Measurements from ENCODE around the gene MDM2. TPM values are rescaled to one million over a fixed set of nuclear protein-coding genes. Genes with fewer than 3 reads are reported as not detected.

Gene MDM2
- total and polyA plus RNA-seq, 3 experiments from 2014 or later, result 25.4 to 246 (median 237) TPM

- Mint-ChIP-seq H3K36me3 (peaks cover 9 to 85% (median 15%) of the 10 kb centered on the region in 3 donors), H3K27me3 (no peaks in the 10 kb centered on the region), H3K4me3 (no peak overlapping the region), H3K9me3 (no peaks in the 10 kb centered on the region), H3K27ac (peak overlapping the region in 3 of 8 donors; percentile 3 to 72 (median 61)), H3K4me1 (peaks cover 8 to 34% (median 33%) of the 10 kb centered on the region in 3 donors)
- Histone ChIP-seq H3K27ac (ENCODE audit: low read depth, low read length) (no peak overlapping the region), H3K27me3 (ENCODE audit: insufficient read depth, low read length, poor library complexity, severe bottlenecking) (no peaks in the 10 kb centered on the region), H3K36me3 (ENCODE audit: insufficient read depth, low read length) (peaks cover 38% of the 10 kb centered on the region), H3K9me3 (ENCODE audit: low read length) (no peaks in the 10 kb centered on the region), H3K4me1 (ENCODE audit: insufficient read depth, low read length) (no peaks in the 10 kb centered on the region), H3K4me3 (ENCODE audit: low read length) (no peak overlapping the region)
- no peak for DNase-seq
- CTCF ChIA-PET, result interaction anchor here (1.0 to 1.8 kb wide), 2 partner anchors 9 to 17 kb away, joined by 4 to 5 read pairs; partner anchors contain the start of gene MDM2
- POLR2A ChIA-PET, result no interaction called here
Observed at GRCh38 chr12:68824597-68825250, 16.7 kb downstream of the MDM2 start.

DNA sequence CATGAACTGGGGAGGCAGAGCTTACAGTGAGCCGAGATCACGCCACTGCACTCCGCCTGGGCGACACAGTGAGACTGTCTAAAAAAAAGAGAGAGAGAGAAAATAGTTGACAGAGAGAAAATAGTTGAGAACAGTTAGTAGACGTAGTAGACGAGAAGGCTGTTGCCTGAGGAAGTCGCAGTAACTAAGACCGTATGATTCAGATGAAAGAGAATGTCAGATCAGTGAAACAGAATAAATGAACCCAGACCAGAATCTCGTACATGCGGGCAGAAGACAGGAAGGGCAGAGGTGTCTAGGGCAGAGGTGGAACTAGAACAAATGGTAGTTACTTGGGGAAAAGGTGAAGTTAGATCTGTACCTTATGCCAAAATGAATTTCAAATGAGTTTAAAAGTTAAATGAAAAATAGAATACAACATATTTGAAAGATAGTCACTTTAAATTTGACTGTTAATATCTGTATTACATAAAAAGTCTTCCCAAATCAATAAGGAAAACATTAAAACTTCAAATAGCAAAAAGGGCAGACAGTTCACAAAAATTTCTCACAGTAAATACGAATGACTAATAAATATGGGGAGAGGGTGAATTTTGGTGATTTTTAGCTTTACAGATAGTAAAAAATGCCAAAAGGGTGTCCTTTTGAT, 17.7 kb downstream of the MDM2 start:
- no peaks in the 10 kb centered on the region for H3K4me1 ChIP-seq (ENCODE audit: insufficient read depth, low read length)
- H3K4me3 Mint-ChIP-seq, result no peak overlapping the region
- peaks cover 38% of the 10 kb centered on the region for H3K36me3 ChIP-seq (ENCODE audit: insufficient read depth, low read length)
- peaks cover 10 to 32% (median 31%) of the 10 kb centered on the region in 3 donors for H3K4me1 Mint-ChIP-seq
- ChIA-PET POLR2A (no interaction called here), CTCF (interaction anchor here (0.7 to 1.8 kb wide), 2 partner anchors 10 to 545 kb away, joined by 3 to 5 read pairs; no protein-coding TSS in a partner anchor)
- H3K36me3 Mint-ChIP-seq, result peaks cover 6 to 81% (median 19%) of the 10 kb centered on the region in 3 donors
- H3K9me3 ChIP-seq (ENCODE audit: low read length), result no peaks in the 10 kb centered on the region
- no peaks in the 10 kb centered on the region for H3K27me3 Mint-ChIP-seq
- no peak for DNase-seq
- no peaks in the 10 kb centered on the region for H3K27me3 ChIP-seq (ENCODE audit: insufficient read depth, low read length, poor library complexity, severe bottlenecking)
- peak overlapping the region in 6 of 8 donors; percentile 2 to 82 (median 38) for H3K27ac Mint-ChIP-seq
- H3K4me3 ChIP-seq (ENCODE audit: low read length), result no peak overlapping the region
- no peak overlapping the region for H3K27ac ChIP-seq (ENCODE audit: low read depth, low read length)
- H3K9me3 Mint-ChIP-seq, result no peaks in the 10 kb centered on the region

GRCh38 chr12:68827895-68828671, 20.1 kb downstream of the MDM2 start:
- Histone ChIP-seq H3K36me3 (ENCODE audit: insufficient read depth, low read length) (peaks cover 43% of the 10 kb centered on the region), H3K4me1 (ENCODE audit: insufficient read depth, low read length) (no peaks in the 10 kb centered on the region), H3K9me3 (ENCODE audit: low read length) (no peaks in the 10 kb centered on the region), H3K27ac (ENCODE audit: low read depth, low read length) (no peak overlapping the region), H3K4me3 (ENCODE audit: low read length) (no peak overlapping the region), H3K27me3 (ENCODE audit: insufficient read depth, low read length, poor library complexity, severe bottlenecking) (no peaks in the 10 kb centered on the region)
- Mint-ChIP-seq H3K4me1 (peaks cover 5 to 21% (median 21%) of the 10 kb centered on the region in 3 donors), H3K4me3 (no peak overlapping the region), H3K9me3 (no peaks in the 10 kb centered on the region), H3K27me3 (no peaks in the 10 kb centered on the region), H3K27ac (peak overlapping the region in 2 of 8 donors; percentile 46 to 61), H3K36me3 (peaks cover 6 to 78% (median 21%) of the 10 kb centered on the region in 3 donors)
- no peak for DNase-seq
- ChIA-PET CTCF (interaction anchor here (1.1 to 1.3 kb wide), 2 partner anchors 12 to 20 kb away, joined by 3 to 6 read pairs; partner anchors contain the start of gene MDM2), POLR2A (no interaction called here)

DNA sequence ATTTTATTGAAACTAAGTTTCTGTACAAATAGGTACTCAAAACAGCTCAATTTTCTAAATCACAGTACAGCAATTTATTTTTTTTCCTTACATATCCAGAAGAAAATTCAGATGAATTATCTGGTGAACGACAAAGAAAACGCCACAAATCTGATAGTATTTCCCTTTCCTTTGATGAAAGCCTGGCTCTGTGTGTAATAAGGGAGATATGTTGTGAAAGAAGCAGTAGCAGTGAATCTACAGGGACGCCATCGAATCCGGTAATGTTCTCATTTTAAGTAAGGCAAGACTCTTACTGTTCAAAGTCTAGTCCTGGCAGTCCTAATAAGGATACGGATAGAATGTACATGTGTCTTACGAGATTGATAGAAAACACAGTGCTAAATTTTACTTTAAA, 20.7 kb downstream of the MDM2 start:
- no peak for DNase-seq
- peaks cover 6 to 74% (median 21%) of the 10 kb centered on the region in 3 donors for H3K36me3 Mint-ChIP-seq

GRCh38 chr12:68831272-68831671, 23.3 kb downstream of the MDM2 start:
- DNase-seq, result no peak
- Histone ChIP-seq H3K27me3 (ENCODE audit: insufficient read depth, low read length, poor library complexity, severe bottlenecking) (no peaks in the 10 kb centered on the region), H3K4me3 (ENCODE audit: low read length) (no peak overlapping the region), H3K27ac (ENCODE audit: low read depth, low read length) (no peak overlapping the region), H3K36me3 (ENCODE audit: insufficient read depth, low read length) (peaks cover 34% of the 10 kb centered on the region), H3K9me3 (ENCODE audit: low read length) (no peaks in the 10 kb centered on the region), H3K4me1 (ENCODE audit: insufficient read depth, low read length) (no peaks in the 10 kb centered on the region)
- Mint-ChIP-seq H3K9me3 (no peaks in the 10 kb centered on the region), H3K4me3 (no peak overlapping the region), H3K27me3 (no peaks in the 10 kb centered on the region), H3K36me3 (peaks cover 0 to 69% (median 19%) of the 10 kb centered on the region in 3 donors), H3K4me1 (peaks cover 10 to 26% (median 22%) of the 10 kb centered on the region in 3 donors), H3K27ac (peak overlapping the region in 1 of 8 donors; percentile 48)
- ChIA-PET POLR2A (interaction anchor here (0.6 kb wide), 1 partner anchor 499 kb away, joined by 3 read pairs; the partner anchor contains the start of gene MDM1), CTCF (interaction anchor here (1.5 to 3.0 kb wide), 5 partner anchors 9 to 239 kb away, joined by 3 to 30 read pairs (median 9); partner anchors contain the start of genes MDM2 and SLC35E3)

More for the DNA sequence above, 20.7 kb downstream of the MDM2 start:
- no peak overlapping the region for H3K4me3 ChIP-seq (ENCODE audit: low read length)
- H3K27me3 ChIP-seq (ENCODE audit: insufficient read depth, low read length, poor library complexity, severe bottlenecking), result no peaks in the 10 kb centered on the region
- H3K9me3 Mint-ChIP-seq, result no peaks in the 10 kb centered on the region
- H3K27ac Mint-ChIP-seq, result peak overlapping the region in 2 of 8 donors; percentile 27 to 52
- peaks cover 5 to 17% (median 16%) of the 10 kb centered on the region in 3 donors for H3K4me1 Mint-ChIP-seq
- H3K9me3 ChIP-seq (ENCODE audit: low read length), result no peaks in the 10 kb centered on the region
- H3K4me3 Mint-ChIP-seq, result no peak overlapping the region
- H3K27me3 Mint-ChIP-seq, result no peaks in the 10 kb centered on the region
- no peaks in the 10 kb centered on the region for H3K4me1 ChIP-seq (ENCODE audit: insufficient read depth, low read length)
- ChIA-PET CTCF (interaction anchor here (1.1 to 1.3 kb wide), 2 partner anchors 13 to 21 kb away, joined by 3 to 6 read pairs; partner anchors contain the start of gene MDM2), POLR2A (no interaction called here)
- H3K27ac ChIP-seq (ENCODE audit: low read depth, low read length), result no peak overlapping the region
- peaks cover 40% of the 10 kb centered on the region for H3K36me3 ChIP-seq (ENCODE audit: insufficient read depth, low read length)

DNA sequence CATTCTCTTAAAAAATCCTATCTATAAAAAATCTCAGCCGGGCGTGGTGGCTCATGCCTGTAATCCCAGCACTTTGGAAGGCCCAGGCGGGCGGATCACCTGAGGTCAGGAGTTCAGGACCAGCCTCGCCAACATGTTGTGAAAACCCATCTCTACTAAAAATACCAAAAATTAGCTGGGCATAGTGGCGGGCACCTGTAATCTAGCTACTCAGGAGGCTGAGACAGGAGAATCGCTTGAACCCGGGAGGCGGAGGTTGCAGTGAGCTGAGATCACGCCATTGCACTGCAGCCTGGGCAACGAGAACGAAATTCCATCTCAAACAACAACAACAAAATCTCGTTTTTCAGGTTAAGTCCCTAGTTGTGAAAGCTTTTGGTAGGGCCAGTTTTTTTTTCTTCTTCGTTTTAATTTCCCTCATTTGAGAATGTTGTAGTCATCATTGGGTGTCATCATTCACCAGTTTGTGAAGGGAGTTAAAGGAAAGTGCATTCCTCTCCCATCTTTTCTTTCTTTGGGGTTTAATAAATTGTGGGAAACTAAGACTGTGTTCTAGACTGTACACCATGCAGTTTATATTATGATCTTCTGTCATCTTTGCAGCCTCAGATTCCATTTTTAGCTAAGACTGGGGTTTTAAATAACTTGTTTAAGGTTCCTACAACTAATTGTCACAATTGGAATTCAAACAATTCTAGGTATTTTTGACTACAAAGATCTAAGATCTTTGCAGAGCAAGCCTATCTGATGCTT, 23.9 kb downstream of the MDM2 start:
- Histone ChIP-seq H3K27ac (ENCODE audit: low read depth, low read length) (no peak overlapping the region), H3K4me3 (ENCODE audit: low read length) (no peak overlapping the region), H3K9me3 (ENCODE audit: low read length) (no peaks in the 10 kb centered on the region), H3K36me3 (ENCODE audit: insufficient read depth, low read length) (peaks cover 37% of the 10 kb centered on the region), H3K27me3 (ENCODE audit: insufficient read depth, low read length, poor library complexity, severe bottlenecking) (no peaks in the 10 kb centered on the region), H3K4me1 (ENCODE audit: insufficient read depth, low read length) (no peaks in the 10 kb centered on the region)
- Mint-ChIP-seq H3K36me3 (peaks cover 0 to 70% (median 22%) of the 10 kb centered on the region in 3 donors), H3K27ac (peak overlapping the region in 2 of 8 donors; percentile 47 to 54), H3K9me3 (no peaks in the 10 kb centered on the region), H3K4me1 (peaks cover 10 to 29% (median 25%) of the 10 kb centered on the region in 3 donors), H3K27me3 (no peaks in the 10 kb centered on the region), H3K4me3 (no peak overlapping the region)
- CTCF ChIA-PET, result interaction anchor here (0.9 to 3.0 kb wide), 3 partner anchors 12 to 90 kb away, joined by 3 to 30 read pairs (median 14); partner anchors contain the start of gene MDM2
- POLR2A ChIA-PET, result no interaction called here
- no peak for DNase-seq

DNA sequence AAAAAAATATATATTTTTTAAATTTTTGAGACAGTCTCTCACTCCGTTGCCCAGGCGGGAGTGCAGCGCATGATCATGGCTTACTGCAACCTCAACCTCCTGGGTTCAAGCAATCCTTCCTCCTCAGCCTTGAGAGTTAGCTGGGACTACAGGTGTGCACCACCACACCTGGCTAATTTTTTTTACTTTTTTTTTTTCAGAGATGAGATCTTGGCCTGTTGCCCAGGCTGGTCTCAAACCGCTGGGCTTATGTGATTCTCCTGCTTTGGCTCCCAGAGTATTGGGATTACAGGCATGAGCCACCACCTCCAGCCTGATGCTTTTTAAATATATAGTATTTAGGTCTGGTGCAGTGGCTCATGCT, 24.5 kb downstream of the MDM2 start:
- peaks cover 10 to 25% (median 20%) of the 10 kb centered on the region in 3 donors for H3K4me1 Mint-ChIP-seq
- no peaks in the 10 kb centered on the region for H3K4me1 ChIP-seq (ENCODE audit: insufficient read depth, low read length)
- H3K36me3 ChIP-seq (ENCODE audit: insufficient read depth, low read length), result peaks cover 43% of the 10 kb centered on the region
- H3K36me3 Mint-ChIP-seq, result peaks cover 0 to 70% (median 18%) of the 10 kb centered on the region in 3 donors
- H3K27ac Mint-ChIP-seq, result no peak overlapping the region
- H3K4me3 ChIP-seq (ENCODE audit: low read length), result no peak overlapping the region
- no peaks in the 10 kb centered on the region for H3K9me3 ChIP-seq (ENCODE audit: low read length)
- ChIA-PET POLR2A (no interaction called here), CTCF (interaction anchor here (0.9 kb wide), 1 partner anchor 91 kb away, joined by 3 read pairs; no protein-coding TSS in a partner anchor)
- no peak overlapping the region for H3K4me3 Mint-ChIP-seq
- DNase-seq, result no peak
- no peaks in the 10 kb centered on the region for H3K9me3 Mint-ChIP-seq
- no peak overlapping the region for H3K27ac ChIP-seq (ENCODE audit: low read depth, low read length)
- no peaks in the 10 kb centered on the region for H3K27me3 Mint-ChIP-seq
- no peaks in the 10 kb centered on the region for H3K27me3 ChIP-seq (ENCODE audit: insufficient read depth, low read length, poor library complexity, severe bottlenecking)
